H1 (cell line): ENCODE data around the gene GGN.

ENCODE experiments used
- TAF1 ChIP-seq: IDR thresholded peaks from 2 replicates; pipeline ENCODE4 v1.6.1; 2011; ENCODE audit warnings: mild to moderate bottlenecking, low read depth, low read length
- TF ChIP-seq, protein P1 (sequence below): IDR thresholded peaks from 2 replicates; pipeline ENCODE4 v1.6.1; 2011; ENCODE audit warnings: low read depth, mild to moderate bottlenecking, low read length; ENCODE audit not compliant: insufficient read depth

- no peak for TF ChIP-seq TAF1
- TF ChIP-seq, protein P1, sequence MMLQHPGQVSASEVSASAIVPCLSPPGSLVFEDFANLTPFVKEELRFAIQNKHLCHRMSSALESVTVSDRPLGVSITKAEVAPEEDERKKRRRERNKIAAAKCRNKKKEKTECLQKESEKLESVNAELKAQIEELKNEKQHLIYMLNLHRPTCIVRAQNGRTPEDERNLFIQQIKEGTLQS, result no peak
Measured at GRCh38 chr19:38425810-38426466, 38.1 kb upstream of the GGN start, which contains the start of gene RASGRP4.
